ENCODE results near the gene FBXW12. TPM values are rescaled to one million over a fixed set of nuclear protein-coding genes. Genes with fewer than 3 reads are reported as not detected.

Gene FBXW12
- total and polyA plus RNA-seq, 4 donors: not detected

DNA sequence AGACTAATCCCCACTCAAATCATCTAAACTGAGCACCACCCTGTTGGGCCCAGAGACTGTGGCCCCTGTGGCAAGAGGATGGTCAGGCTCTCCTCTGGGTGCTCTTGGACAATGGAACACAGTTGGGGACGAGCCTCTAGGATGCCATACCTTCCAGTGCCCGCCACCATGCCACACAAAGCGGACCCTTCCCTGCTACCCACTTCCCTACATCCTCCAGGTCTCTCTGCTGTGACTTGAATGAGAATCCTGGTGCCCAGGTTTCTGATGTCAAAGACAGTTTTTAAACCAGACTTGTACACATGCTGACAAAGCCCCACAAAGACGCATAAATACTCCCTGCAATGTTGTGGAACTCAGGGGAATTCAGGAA lies 63.2 kb downstream of the FBXW12 start:
- Histone ChIP-seq H3K9ac (ENCODE audit: low read depth in 1 of 2, low read length in 2 of 2) (no peak overlapping the region), H3K4me1 (ENCODE audit: control insufficient read depth in 4 of 4, insufficient read depth in 4 of 4, low read length in 3 of 4) (peaks cover 10 to 42% (median 25%) of the 10 kb centered on the region in 4 donors), H3K27ac (ENCODE audit: low read depth in 1 of 2, low read length in 2 of 2) (no peak overlapping the region), H3K9me3 (ENCODE audit: control insufficient read depth in 4 of 4, low read length in 3 of 4) (no peaks in the 10 kb centered on the region), H3K36me3 (ENCODE audit: control insufficient read depth in 4 of 4, insufficient read depth in 3 of 4, low read depth in 1 of 4, low read length in 3 of 4) (peaks cover 0 to 7% (median 0%) of the 10 kb centered on the region in 4 donors), H3K4me3 (ENCODE audit: low read depth in 1 of 3, low read length in 3 of 3) (no peak overlapping the region), H3K27me3 (ENCODE audit: control insufficient read depth in 4 of 4, insufficient read depth in 4 of 4, low read length in 3 of 4) (no peaks in the 10 kb centered on the region)
- WGBS: 93% methylated on average over 4 of the region's 4 CpGs
- no peak for DNase-seq (ENCODE audit: low spot score)
- TF ChIP-seq RXRA (IDR thresholded peaks at IDR 0.05) (no peak), SP1 (IDR thresholded peaks at IDR 0.05) (no peak)
- TF ChIP-seq, protein P1, sequence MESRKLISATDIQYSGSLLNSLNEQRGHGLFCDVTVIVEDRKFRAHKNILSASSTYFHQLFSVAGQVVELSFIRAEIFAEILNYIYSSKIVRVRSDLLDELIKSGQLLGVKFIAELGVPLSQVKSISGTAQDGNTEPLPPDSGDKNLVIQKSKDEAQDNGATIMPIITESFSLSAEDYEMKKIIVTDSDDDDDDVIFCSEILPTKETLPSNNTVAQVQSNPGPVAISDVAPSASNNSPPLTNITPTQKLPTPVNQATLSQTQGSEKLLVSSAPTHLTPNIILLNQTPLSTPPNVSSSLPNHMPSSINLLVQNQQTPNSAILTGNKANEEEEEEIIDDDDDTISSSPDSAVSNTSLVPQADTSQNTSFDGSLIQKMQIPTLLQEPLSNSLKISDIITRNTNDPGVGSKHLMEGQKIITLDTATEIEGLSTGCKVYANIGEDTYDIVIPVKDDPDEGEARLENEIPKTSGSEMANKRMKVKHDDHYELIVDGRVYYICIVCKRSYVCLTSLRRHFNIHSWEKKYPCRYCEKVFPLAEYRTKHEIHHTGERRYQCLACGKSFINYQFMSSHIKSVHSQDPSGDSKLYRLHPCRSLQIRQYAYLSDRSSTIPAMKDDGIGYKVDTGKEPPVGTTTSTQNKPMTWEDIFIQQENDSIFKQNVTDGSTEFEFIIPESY (IDR thresholded peaks at IDR 0.05): no peak

DNA sequence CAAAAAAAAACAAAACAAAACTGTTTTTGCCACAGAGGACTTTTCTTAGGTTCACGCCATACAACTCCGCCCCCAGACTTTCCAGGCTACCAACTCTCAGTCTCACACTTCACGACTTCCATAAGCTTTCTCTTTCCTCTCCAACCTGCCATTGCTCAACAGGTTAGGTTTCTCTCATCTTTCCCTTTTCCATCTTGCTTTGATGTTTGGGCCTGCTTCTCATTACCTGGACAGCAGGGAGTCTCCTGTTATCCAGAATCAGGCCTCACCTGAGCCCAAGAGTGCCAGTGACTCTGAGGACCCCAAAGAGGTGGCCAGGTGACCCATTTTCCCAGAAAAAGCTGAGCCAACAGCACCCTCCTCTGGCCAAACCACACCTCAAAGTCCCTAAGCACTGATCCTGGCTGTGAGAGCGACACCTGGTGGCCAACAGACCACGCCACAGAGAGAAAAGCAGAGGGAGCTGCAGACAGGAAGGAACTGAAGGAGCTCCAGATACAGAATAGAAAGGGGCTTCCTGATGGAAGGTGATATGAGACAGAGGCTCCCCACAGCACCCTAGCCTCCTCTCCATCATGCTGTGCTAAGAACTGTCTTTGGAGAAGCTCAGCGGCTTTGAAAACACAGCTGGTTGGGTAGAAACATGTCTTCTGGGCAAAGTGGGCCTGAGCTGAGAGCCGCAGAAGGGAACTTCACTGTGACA lies 63.9 kb downstream of the FBXW12 start:
- no peak overlapping the region for H3K9ac ChIP-seq (ENCODE audit: low read depth in 1 of 2, low read length in 2 of 2)
- TF ChIP-seq, protein P2, sequence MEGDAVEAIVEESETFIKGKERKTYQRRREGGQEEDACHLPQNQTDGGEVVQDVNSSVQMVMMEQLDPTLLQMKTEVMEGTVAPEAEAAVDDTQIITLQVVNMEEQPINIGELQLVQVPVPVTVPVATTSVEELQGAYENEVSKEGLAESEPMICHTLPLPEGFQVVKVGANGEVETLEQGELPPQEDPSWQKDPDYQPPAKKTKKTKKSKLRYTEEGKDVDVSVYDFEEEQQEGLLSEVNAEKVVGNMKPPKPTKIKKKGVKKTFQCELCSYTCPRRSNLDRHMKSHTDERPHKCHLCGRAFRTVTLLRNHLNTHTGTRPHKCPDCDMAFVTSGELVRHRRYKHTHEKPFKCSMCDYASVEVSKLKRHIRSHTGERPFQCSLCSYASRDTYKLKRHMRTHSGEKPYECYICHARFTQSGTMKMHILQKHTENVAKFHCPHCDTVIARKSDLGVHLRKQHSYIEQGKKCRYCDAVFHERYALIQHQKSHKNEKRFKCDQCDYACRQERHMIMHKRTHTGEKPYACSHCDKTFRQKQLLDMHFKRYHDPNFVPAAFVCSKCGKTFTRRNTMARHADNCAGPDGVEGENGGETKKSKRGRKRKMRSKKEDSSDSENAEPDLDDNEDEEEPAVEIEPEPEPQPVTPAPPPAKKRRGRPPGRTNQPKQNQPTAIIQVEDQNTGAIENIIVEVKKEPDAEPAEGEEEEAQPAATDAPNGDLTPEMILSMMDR (IDR thresholded peaks at IDR 0.05; ENCODE audit: low read depth, low read length, missing input control): peak; percentile 100
- TF ChIP-seq HNF4G (IDR thresholded peaks at IDR 0.05): no peak
- TF ChIP-seq YY1 (IDR thresholded peaks at IDR 0.05): no peak
- no peak for TF ChIP-seq SP1 (IDR thresholded peaks at IDR 0.05)
- TF ChIP-seq RAD21 (IDR thresholded peaks at IDR 0.05): peak; percentile 100
- TF ChIP-seq RXRA (IDR thresholded peaks at IDR 0.05): peak in 1 of 2 donors; percentile 23
- TF ChIP-seq, protein P3, sequence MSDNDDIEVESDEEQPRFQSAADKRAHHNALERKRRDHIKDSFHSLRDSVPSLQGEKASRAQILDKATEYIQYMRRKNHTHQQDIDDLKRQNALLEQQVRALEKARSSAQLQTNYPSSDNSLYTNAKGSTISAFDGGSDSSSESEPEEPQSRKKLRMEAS (IDR thresholded peaks at IDR 0.05): no peak
- TF ChIP-seq, protein P4, sequence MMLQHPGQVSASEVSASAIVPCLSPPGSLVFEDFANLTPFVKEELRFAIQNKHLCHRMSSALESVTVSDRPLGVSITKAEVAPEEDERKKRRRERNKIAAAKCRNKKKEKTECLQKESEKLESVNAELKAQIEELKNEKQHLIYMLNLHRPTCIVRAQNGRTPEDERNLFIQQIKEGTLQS (IDR thresholded peaks at IDR 0.05): no peak
- TF ChIP-seq GABPA (IDR thresholded peaks at IDR 0.05 in 1 of 2, conservative IDR thresholded peaks at IDR 0.05 in 1 of 2): peak in 1 of 2 donors; percentile 21
- no peaks in the 10 kb centered on the region for H3K27me3 ChIP-seq (ENCODE audit: control insufficient read depth in 4 of 4, insufficient read depth in 4 of 4, low read length in 3 of 4)
- H3K9me3 ChIP-seq (ENCODE audit: control insufficient read depth in 4 of 4, low read length in 3 of 4): no peaks in the 10 kb centered on the region
- no peak overlapping the region for H3K4me3 ChIP-seq (ENCODE audit: low read depth in 1 of 3, low read length in 3 of 3)
- peak; percentile 91 for DNase-seq (ENCODE audit: low spot score)
- H3K36me3 ChIP-seq (ENCODE audit: control insufficient read depth in 4 of 4, insufficient read depth in 3 of 4, low read depth in 1 of 4, low read length in 3 of 4): peaks cover 0 to 7% (median 0%) of the 10 kb centered on the region in 4 donors
- peaks cover 5 to 36% (median 18%) of the 10 kb centered on the region in 4 donors for H3K4me1 ChIP-seq (ENCODE audit: control insufficient read depth in 4 of 4, insufficient read depth in 4 of 4, low read length in 3 of 4)
- no peak overlapping the region for H3K27ac ChIP-seq (ENCODE audit: low read depth in 1 of 2, low read length in 2 of 2)
- 39% methylated on average over 7 of the region's 7 CpGs for WGBS

DNA sequence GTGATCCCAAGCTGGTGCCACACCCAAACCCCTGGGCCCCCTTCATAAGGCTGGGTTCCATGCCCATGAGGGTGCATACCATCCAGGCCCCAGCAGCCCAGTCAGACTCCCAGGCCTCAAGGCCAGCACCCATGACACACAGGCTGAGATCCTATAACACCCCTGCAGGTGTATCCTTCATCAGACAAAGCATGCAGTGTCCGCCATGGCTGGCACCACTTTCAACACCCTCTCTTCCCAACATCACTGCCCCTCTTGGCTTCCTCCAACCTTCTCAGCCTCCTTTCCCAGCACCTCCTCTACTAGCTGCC lies 64.4 kb downstream of the FBXW12 start:
- H3K36me3 ChIP-seq (ENCODE audit: control insufficient read depth in 4 of 4, insufficient read depth in 3 of 4, low read depth in 1 of 4, low read length in 3 of 4): peaks cover 0 to 7% (median 0%) of the 10 kb centered on the region in 4 donors
- no peaks in the 10 kb centered on the region for H3K27me3 ChIP-seq (ENCODE audit: control insufficient read depth in 4 of 4, insufficient read depth in 4 of 4, low read length in 3 of 4)
- H3K9me3 ChIP-seq (ENCODE audit: control insufficient read depth in 4 of 4, low read length in 3 of 4): no peaks in the 10 kb centered on the region
- H3K4me1 ChIP-seq (ENCODE audit: control insufficient read depth in 4 of 4, insufficient read depth in 4 of 4, low read length in 3 of 4): peaks cover 2 to 36% (median 15%) of the 10 kb centered on the region in 4 donors
- H3K4me3 ChIP-seq (ENCODE audit: low read depth in 1 of 3, low read length in 3 of 3): no peak overlapping the region
- H3K27ac ChIP-seq (ENCODE audit: low read depth in 1 of 2, low read length in 2 of 2): no peak overlapping the region
- DNase-seq (ENCODE audit: low spot score): no peak
- TF ChIP-seq, protein P2 (IDR thresholded peaks at IDR 0.05; ENCODE audit: low read depth, low read length, missing input control): no peak
- TF ChIP-seq SP1 (IDR thresholded peaks at IDR 0.05) (no peak), NR2F2 (IDR thresholded peaks at IDR 0.05) (no peak), TAF1 (conservative IDR thresholded peaks at IDR 0.05) (no peak), HNF4G (IDR thresholded peaks at IDR 0.05) (no peak), GABPA (IDR thresholded peaks at IDR 0.05 in 1 of 2, conservative IDR thresholded peaks at IDR 0.05 in 1 of 2) (no peak)
- TF ChIP-seq, protein P3 (IDR thresholded peaks at IDR 0.05): no peak
- no peak overlapping the region for H3K9ac ChIP-seq (ENCODE audit: low read depth in 1 of 2, low read length in 2 of 2)
- WGBS: 30% methylated on average over 1 of the region's 1 CpG
